ENCODE data around the gene ETF1.
"Not testable (repeated sequence)": the region's sequence is repeated elsewhere in the genome, so short reads cannot be mapped to it uniquely, and the experiment has no call there.

The ETF1 gene

GRCh38 chr5:138529812-138530211, 13.2 kb downstream of the ETF1 start:
- no peak for DNase-seq (ENCODE audit: low read depth)

DNA sequence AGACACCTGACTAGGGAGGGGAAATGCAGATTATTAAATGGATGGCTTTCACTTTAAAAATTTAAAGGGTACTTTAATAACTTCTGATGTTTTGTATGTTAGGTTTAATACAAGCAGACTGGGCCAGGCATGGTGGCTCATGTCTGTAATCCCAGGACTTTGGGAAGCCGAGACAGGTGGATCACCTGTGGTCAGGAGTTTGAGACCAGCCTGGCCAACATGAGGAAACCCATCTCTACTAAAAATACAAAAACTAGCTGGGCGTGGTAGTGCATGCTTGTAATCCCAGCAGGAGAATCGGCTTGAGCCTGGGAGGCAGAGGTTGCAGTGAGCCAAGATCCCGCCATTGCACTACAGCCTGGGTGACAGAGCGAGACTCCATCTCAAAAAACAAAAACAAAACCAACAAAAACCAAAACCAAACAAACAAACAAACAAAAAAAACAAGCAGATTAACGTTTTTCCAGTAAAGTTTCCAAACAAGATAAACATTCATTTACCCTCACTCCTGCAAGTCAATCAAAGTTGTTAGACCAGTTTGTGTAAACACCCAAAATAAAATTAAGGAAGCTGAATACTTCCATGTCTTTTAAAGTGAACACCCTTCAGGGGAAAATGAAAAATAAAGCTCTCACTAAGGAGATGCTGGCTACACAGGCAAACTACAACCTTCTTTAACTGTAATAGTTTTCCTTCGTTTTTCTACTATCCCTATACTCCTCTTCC, 14.1 kb downstream of the ETF1 start:
- DNase-seq (ENCODE audit: low read depth) = no peak

DNA sequence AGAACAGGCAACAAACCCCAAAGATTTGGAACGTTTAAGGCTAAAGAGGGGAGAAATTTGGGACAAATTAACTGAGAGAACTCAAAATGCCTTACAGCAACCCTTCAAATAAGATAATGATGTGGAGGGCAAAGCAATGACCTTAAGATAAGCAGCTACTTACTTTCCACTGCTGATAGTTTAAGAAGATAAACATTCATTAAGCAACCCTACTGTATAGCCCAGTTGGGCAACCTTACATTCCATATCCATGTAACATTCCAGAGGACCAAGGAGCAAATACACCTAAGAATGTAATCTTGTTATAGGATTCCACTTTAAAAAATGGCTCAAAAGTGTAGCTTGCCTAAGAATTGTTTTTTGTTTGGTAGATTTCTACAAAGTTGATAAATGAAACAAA, 14.8 kb downstream of the ETF1 start:
- no peak for DNase-seq (ENCODE audit: low read depth)

GRCh38 chr5:138527170-138527569, 15.9 kb downstream of the ETF1 start:
- DNase-seq (ENCODE audit: low read depth) = no peak

- DNase-seq (ENCODE audit: low read depth) = no peak
Measured at GRCh38 chr5:138523406-138523805, 19.6 kb downstream of the ETF1 start.

DNA sequence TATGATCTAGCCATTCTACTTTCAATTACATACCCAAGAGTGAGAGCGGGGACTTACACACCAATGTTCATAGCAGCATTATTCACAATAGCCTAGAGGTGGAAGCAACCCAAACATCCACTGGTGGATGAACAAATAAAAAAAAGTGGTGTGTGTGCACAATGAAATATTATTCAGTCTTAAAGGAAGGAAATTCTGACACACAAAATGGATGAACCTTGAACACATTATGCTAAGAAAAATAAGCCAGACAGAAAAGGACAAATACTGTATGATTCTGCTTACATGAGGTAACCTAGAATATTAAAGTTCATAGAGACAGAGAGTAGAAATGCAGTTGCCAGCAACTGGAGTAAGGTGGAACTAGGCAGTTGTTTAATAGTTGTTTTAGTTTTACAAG, 22.1 kb downstream of the ETF1 start:
- no peak for DNase-seq (ENCODE audit: low read depth)

- no peak for DNase-seq (ENCODE audit: low read depth)
Measured at GRCh38 chr5:138517437-138517836, 25.6 kb downstream of the ETF1 start.

GRCh38 chr5:138515556-138516245, 27.3 kb downstream of the ETF1 start:
- no peak for DNase-seq (ENCODE audit: low read depth)

GRCh38 chr5:138514021-138514420, 29.0 kb downstream of the ETF1 start:
- no peak for DNase-seq (ENCODE audit: low read depth)

GRCh38 chr5:138508958-138509357, 34.1 kb downstream of the ETF1 start:
- no peak for DNase-seq (ENCODE audit: low read depth)

DNA sequence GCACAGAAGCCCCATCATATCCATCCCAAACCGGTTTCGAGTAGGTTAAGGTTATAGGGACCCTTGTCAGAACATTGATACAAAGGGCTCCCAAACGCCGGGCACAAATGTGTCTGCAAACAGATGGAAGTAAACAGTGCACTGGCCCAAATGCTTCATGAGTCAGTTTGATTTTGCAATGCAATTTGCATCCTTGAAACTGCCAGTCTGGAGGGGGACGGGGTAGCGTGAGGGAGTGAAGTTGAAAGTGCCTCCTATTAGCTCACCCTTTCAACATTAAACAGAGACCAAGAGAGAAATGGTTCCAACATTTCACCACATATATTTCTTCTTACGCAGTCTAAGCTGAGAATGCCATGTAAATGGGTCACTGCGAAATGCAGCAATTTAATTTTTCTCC, 35.6 kb downstream of the ETF1 start:
- not testable (repeated sequence) for DNase-seq (ENCODE audit: low read depth)

DNA sequence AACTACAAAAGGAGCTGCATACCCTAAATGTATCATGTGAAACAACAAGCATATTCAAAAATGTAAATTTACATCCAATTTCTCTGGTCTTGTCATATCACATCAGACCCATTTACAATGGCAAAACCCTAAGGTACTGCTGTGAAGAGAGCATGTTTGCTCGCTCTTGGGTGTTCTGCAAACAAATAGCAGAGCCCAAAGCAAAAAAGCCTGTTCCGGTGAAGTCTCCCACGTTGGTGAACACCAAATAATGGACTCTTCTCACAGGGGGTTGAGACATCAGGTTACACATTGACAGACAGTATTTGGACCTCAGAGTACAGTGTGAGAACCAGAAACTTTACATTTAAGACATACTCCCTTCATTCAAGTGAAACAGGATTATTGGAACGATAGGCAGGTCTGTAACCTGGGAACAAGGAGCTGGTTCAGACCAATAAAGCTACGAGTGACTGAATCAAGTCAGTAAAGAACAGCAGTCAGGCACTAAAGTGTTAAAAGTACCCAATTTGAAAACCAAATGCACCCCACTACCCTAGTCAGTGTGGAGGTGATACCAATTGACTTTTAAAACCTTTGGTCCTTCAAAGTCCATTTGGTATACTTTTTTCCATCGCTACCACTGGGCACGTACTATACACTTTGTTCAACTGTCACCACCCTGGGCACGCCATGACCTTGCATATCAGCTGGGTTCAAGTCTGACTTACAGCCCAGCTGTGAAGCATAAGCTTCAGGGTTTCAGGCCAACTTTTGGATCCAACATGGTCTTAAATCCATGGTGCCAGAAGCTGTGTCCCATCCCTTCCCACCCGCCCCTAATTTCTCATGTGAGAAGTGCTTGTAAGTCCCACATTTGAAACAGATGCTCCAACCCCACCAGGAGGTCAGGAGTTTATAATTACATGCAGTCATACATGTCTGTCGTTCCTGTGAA, 36.4 kb downstream of the ETF1 start:
- DNase-seq (ENCODE audit: low read depth) = no peak

DNA sequence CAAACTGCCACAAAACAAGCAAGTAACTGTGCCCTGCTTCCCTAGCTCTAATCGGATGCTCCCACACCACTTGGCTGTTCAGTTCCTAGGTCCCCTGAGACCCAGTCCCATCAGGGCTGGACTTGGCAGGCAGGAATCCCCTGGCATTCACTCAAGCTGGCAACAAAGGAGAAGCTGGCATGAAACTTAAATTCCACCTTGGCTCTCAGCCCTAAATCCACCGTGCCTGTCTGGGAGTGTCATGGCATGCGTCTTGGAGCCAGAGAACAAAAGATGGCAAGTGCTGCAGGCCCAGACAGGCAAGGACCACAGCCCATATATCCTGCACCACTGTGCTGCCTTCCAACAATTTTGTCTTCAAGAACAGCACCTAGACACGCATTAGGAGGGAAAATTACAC, 38.2 kb downstream of the ETF1 start:
- DNase-seq (ENCODE audit: low read depth) = no peak

GRCh38 chr5:138503487-138504270, 39.4 kb downstream of the ETF1 start:
- DNase-seq (ENCODE audit: low read depth) = no peak

DNA sequence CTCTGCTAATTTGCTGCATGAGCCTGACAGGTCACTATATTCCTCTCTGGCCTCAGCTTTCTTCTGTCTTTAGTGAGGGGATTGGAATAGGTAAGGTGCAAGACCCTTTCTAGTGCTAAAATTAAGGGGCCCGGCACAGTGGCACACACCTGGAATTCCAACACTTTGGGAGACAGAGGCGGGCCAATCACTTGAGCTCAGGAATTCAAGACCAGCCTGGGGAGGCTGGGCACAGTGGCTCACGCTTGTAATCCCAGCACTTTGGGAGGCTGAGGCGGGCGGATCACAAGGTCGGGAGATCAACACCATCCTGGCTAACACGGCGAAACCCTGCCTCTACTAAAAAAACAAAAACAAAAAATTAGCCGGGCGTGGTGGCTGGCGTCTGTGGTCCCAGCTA, 40.5 kb downstream of the ETF1 start:
- no peak for DNase-seq (ENCODE audit: low read depth)

GRCh38 chr5:138502121-138502520, 40.9 kb downstream of the ETF1 start:
- DNase-seq (ENCODE audit: low read depth) = no peak

DNA sequence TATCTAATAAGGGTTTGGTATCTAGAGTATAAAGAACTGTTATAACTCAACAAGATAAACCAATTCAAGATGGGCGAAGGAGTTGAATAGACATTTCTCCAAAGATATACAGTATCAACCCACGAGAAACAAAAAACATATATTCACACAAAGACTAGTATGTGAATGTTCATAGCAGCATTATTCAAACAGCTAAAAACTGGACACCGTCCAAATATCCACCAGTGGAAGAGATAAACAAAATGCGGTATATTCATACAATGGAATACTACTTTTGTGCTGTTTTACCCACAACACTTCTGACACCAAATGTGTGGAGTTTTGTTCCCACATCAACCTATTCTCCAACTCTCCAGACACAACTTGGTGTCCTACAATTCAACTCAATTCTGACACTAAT, 44.7 kb downstream of the ETF1 start:
- DNase-seq (ENCODE audit: low read depth) = no peak

DNA sequence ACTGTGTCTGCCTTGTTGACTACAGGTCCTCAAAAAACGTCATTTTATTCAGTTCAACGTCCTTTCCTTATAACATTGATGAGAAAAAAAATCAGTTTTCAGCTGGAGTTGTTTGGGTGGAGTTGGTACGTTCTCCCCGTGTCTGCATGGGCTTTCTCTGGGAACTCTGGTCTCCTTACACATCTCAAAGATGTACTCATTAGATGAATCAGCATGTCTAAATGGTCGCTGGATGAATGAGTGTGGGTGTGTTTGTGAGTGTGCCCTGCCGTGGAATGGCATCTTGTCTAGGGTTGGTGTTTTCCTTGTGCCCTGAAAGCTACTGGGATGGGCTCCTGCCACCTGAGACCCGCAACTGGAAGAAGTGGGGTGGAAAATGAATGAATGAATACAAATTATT, 47.7 kb downstream of the ETF1 start:
- DNase-seq (ENCODE audit: low read depth) = no peak

- DNase-seq (ENCODE audit: low read depth) = no peak
Measured at GRCh38 chr5:138492560-138493045, 50.4 kb downstream of the ETF1 start.

GRCh38 chr5:138491669-138492559, 51.1 kb downstream of the ETF1 start:
- DNase-seq (ENCODE audit: low read depth) = peak; percentile 76

DNA sequence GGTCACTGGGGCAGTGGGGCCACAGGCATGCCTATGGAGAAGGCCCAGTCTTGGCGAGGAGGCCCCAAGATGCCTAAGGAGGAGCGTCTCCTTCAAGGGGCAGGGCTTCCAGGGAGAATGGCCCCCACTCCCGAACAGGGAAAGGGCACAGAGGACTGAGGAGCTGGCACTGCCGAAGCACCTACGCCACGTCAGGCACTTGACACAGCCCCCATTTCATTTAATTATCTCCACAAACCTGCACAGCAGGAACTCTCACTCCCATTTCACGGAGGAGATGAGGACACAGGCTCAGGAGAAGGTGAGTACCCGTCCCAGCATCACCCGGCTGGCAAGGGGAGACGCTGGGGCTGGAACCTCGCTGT, 51.8 kb downstream of the ETF1 start:
- no peak for DNase-seq (ENCODE audit: low read depth)
